Measurements from ENCODE around the gene EFEMP1. TPM values are rescaled to one million over a fixed set of nuclear protein-coding genes. Genes with fewer than 3 reads are reported as not detected.

Gene EFEMP1
- total RNA-seq, 1 experiment from 2014 or later, result 0.34 TPM

DNA sequence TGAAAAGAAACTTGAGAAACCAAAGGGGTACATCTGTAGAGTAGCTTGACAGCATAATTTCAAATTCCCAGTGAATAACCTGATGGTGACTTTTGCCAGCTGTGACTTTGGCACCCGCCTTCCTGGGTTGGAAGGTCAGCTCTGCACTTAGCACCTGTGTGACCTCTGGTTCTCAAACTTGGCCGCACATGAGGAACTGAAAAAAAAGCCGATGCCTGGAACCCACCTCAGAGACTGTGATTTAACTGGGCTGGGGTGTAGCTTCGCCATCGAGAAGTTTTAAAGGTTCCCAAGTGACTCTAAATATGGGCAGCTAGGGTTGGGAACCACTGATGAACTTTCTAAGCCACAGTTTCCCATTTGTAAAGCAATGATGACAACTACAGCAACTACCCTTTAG is 6.5 kb downstream of the EFEMP1 start:
- Histone ChIP-seq H3K4me2 (ENCODE audit: low read length) (no peak overlapping the region), H3K79me2 (ENCODE audit: insufficient read depth, low read length) (no peaks in the 10 kb centered on the region), H3K9me3 (ENCODE audit: control insufficient read depth in 1 of 2, insufficient read depth in 1 of 2, low read depth in 1 of 2, low read length in 2 of 2) (no peaks in the 10 kb centered on the region), H2AFZ (ENCODE audit: low read depth, low read length, poor library complexity, severe bottlenecking) (no peak overlapping the region), H3K36me3 (ENCODE audit: control insufficient read depth in 1 of 2, insufficient read depth in 2 of 2, low read length in 2 of 2) (no peaks in the 10 kb centered on the region), H3K9ac (ENCODE audit: low read length) (no peak overlapping the region), H3K27me3 (ENCODE audit: insufficient read depth, low read length) (no peaks in the 10 kb centered on the region), H4K20me1 (ENCODE audit: insufficient read depth) (no peaks in the 10 kb centered on the region), H3K4me3 (replicated peaks in 1 of 2; ENCODE audit: low read depth in 1 of 2, low read length in 2 of 2) (no peak overlapping the region), H3K4me1 (ENCODE audit: control insufficient read depth in 1 of 2, insufficient read depth in 2 of 2, low read length in 2 of 2) (no peaks in the 10 kb centered on the region), H3K27ac (ENCODE audit: low read depth, low read length) (no peak overlapping the region), H3K9me2 (ENCODE audit: insufficient read depth) (no peaks in the 10 kb centered on the region)
- TF ChIP-seq POLR2AphosphoS5 (IDR thresholded peaks at IDR 0.05; ENCODE audit: low read depth, low read length) (no peak), SIN3A (IDR thresholded peaks at IDR 0.05; ENCODE audit: low read depth) (no peak), FOSL1 (IDR thresholded peaks at IDR 0.05; ENCODE audit: low read depth) (no peak), CTCF (IDR thresholded peaks at IDR 0.05 in 2 of 3, conservative IDR thresholded peaks at IDR 0.05 in 1 of 3; ENCODE audit: borderline replicate concordance in 1 of 3, insufficient read depth in 1 of 3, low read depth in 2 of 3, low read length in 2 of 3) (no peak), POLR2A (IDR thresholded peaks at IDR 0.05; ENCODE audit: borderline replicate concordance, extremely low read depth, insufficient read depth, insufficient read length) (no peak), CEBPB (IDR thresholded peaks at IDR 0.05; ENCODE audit: low read depth) (no peak), EZH2phosphoT487 (IDR thresholded peaks at IDR 0.05; ENCODE audit: borderline replicate concordance) (no peak), SP1 (IDR thresholded peaks at IDR 0.05; ENCODE audit: low read depth) (no peak), REST (IDR thresholded peaks at IDR 0.05; ENCODE audit: low read depth) (no peak), ZBTB33 (IDR thresholded peaks at IDR 0.05; ENCODE audit: extremely low read depth, insufficient replicate concordance, low read length) (no peak), JUND (IDR thresholded peaks at IDR 0.05) (no peak), RAD21 (IDR thresholded peaks at IDR 0.05; ENCODE audit: low read depth) (no peak), SRF (IDR thresholded peaks at IDR 0.05; ENCODE audit: low read depth) (no peak), YY1 (IDR thresholded peaks at IDR 0.05; ENCODE audit: extremely low read depth, insufficient replicate concordance, low read depth, low read length) (no peak), EZH2 (IDR thresholded peaks at IDR 0.05) (no peak), EGR1 (IDR thresholded peaks at IDR 0.05; ENCODE audit: low read depth) (no peak), TCF7L2 (IDR thresholded peaks at IDR 0.05; ENCODE audit: borderline replicate concordance, extremely low read depth, insufficient read depth, insufficient read length) (no peak), ELF1 (IDR thresholded peaks at IDR 0.05; ENCODE audit: borderline replicate concordance, low read depth) (no peak), ATF3 (IDR thresholded peaks at IDR 0.05) (no peak)
- TF ChIP-seq, protein P1, sequence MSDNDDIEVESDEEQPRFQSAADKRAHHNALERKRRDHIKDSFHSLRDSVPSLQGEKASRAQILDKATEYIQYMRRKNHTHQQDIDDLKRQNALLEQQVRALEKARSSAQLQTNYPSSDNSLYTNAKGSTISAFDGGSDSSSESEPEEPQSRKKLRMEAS (IDR thresholded peaks at IDR 0.05), result no peak
- no TSS peak for BruUV-seq (replicated peaks)
- RAD21 ChIA-PET (ENCODE audit: low non-redundant PET in 1 of 2, low total read pairs in 2 of 2, uncharacterized antibody in 2 of 2, unreplicated experiment in 2 of 2), result no interaction called here
- POLR2A ChIA-PET, result no interaction called here
- no peak for ATAC-seq
- no peak for DNase-seq (ENCODE audit: low read depth, low spot score)
- CTCF ChIA-PET, result no interaction called here
- intact Hi-C loops (cut with micrococcal nuclease), result no loop called here
